GM12874 (cell line): ENCODE results near the gene CUL1.

Experiments
- CTCF ChIP-seq: IDR thresholded peaks from 2 replicates; pipeline ENCODE4 v1.5.1; 2011; ENCODE audit warnings: low read depth, mild to moderate bottlenecking, control low read depth, low read length, moderate library complexity; ENCODE audit not compliant: insufficient read depth

CUL1 gene

GRCh38 chr7:148773334-148773733, 74.6 kb downstream of the CUL1 start:
- TF ChIP-seq CTCF = no peak

GRCh38 chr7:148774471-148774870, 75.8 kb downstream of the CUL1 start:
- no peak for TF ChIP-seq CTCF

- no peak for TF ChIP-seq CTCF
These were observed 84.2 kb downstream of the CUL1 start for GRCh38 chr7:148782757-148783456.

- no peak for TF ChIP-seq CTCF
These were observed 85.3 kb downstream of the CUL1 start for GRCh38 chr7:148783801-148784527.

- TF ChIP-seq CTCF = no peak
These were observed 89.0 kb downstream of the CUL1 start for GRCh38 chr7:148787571-148788295.

GRCh38 chr7:148789220-148789619, 90.5 kb downstream of the CUL1 start:
- TF ChIP-seq CTCF = no peak

- TF ChIP-seq CTCF = no peak
These were observed 91.5 kb downstream of the CUL1 start for GRCh38 chr7:148790131-148790726.
